HuH-7.5 (cell line): ENCODE results near the gene SPDYA.
"Not testable (repeated sequence)": the region's sequence is repeated elsewhere in the genome, so short reads cannot be mapped to it uniquely, and the experiment has no call there.

Experiments
- DNase-seq: peaks from one replicate; pipeline ENCODE4 v3.0.0; 2011; ENCODE audit warnings: low spot score

SPDYA gene

DNA sequence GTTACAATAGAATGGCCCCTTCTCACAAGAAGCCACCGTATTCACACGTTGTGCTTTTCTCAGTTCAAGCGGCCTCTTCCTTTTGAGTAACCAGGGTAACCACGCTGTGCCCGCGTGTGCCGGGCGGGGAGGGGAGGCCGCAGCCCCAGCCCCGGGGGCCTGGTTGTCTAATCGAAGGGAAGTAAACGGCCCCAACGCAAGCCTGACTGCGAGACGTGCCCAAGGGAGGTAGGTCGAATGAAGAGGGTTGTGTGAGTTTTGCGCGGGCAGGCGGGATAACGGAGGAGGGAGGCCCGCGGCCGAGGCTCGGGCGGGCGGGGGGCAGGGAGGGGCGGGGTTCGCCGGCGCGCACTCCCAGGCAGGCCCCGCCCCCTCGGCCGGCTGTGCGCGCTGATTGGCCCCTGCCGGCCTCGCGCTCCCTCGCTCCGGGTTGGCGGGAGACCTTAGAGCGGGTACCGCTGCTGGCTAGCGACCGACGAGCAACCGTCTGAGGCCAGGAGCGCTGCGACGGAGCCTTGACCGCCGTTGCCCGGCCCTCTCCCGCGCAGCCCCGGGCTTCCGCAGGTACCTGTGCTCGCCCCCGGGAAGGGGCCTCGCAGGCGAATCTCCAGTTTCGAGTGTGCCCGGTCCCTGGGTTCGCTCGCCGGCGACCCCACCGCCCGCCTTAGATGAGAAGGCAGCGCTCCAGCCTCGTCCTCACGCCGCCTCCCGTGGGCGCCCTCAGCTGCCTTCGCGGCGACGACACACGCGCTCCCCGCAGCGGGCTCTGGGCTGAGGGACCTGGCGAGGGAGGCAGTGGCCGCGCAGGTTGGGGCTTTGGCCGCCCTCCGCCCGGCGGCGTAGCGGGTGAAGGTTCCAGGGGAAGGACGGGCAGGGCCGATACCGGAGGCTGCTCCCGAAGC, at the start of gene SPDYA:
Gene SPDYA, plus strand, starts transcription at position 451 of the 902 bp plus-strand sequence. CDS start 5,181 bp downstream, outside the sequence.
- peak; percentile 18 for DNase-seq

DNA sequence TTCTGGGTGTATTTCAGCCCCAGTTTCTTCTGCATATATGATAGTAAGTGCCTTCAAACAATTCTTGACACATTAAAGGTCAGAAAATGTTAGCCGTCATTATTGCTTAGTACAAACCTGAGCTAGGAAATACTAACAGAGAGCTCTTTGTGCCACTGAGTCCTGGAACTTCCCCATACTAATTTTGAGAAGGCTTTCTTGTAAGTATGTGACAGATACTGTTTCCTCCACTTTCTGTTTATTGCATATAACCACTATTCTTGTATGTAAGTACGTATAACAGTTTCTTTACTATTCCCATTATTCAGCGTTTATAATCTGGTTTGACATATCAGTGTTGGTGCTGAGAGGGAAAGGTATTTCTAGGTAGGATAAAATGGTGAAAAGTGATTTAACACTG, 49.2 kb upstream of the SPDYA start:
- DNase-seq = no peak

DNA sequence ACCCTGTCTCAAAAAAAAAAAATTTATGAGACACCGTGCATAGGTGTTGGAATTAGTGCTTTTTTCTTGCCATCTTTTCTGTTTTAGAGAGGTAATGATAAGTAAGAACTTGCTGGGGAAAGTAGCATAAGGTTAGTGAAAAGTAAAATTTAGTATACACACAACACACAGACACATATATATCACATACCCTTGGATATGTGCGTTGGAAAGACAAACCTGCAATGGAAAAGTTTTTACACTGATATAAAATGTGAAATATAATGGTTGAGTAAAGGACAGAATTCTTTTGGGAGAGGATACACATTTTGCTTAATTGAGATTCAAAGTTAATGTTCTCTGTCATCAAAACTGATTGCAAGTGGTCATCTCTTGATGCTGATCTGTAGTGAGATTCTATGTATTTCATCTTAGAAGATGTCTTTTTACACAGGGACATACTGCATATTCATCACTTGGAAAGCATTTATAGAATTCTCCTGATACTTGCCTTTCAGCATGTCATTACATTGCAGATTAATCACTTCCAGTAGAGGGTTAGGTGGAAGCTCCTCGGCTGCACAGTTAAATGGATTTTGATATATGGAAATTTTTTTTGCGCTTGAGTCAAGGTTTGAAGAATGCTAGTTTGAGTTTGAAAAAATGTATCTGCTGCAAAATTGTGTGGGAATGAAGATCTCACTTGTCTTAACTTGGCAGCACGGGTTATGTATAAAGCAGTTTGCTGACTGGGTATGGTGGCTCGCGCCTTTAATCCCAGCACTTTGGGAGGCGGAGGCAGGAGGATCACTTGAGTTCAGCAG, 45.5 kb upstream of the SPDYA start:
- DNase-seq = no peak

GRCh38 chr2:28766070-28766469, 44.6 kb upstream of the SPDYA start:
- no peak for DNase-seq

GRCh38 chr2:28767337-28767736, 43.3 kb upstream of the SPDYA start:
- DNase-seq = no peak

GRCh38 chr2:28768422-28768821, 42.2 kb upstream of the SPDYA start:
- no peak for DNase-seq

GRCh38 chr2:28768952-28769351, 41.7 kb upstream of the SPDYA start:
- DNase-seq = no peak

DNA sequence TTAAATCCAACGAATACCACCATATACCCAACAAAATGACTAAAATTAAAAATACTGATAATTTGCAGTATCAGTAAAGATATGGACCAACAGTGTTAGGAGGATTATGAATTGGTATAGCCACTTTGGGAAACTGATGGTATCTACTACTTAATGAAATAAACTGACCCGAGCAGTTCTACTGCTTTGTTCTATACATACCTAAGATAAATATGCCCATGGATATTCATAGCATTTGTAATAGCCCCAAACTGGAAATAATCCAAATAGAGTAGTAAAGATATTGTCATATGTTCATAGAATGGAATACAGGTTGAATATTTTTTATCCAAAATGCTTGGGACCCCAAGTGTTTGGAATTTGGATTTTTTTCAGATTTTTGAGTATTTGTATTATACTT, 38.3 kb upstream of the SPDYA start:
- DNase-seq = no peak

GRCh38 chr2:28776471-28776870, 34.2 kb upstream of the SPDYA start:
- no peak for DNase-seq

DNA sequence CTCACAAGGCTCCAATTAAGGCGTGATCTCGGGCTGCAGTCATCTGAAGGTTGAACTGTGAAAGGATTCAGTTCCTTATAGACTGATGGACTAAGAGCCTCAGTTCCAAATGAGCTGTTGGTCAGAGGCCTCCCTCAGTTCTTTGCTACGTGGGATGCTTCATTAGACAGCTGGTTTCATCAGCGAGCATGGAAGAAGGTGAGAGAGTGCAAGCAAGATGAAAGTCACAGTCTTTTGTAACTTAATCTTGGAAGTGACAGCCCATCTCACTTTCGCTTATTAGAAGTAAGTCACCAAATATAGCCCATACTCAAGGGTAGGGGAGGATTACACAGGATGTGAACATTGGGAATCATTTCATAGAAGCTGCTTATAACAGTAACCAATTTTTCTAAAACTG, 32.2 kb upstream of the SPDYA start:
- no peak for DNase-seq

- no peak for DNase-seq
Measured at GRCh38 chr2:28779001-28779400, 31.6 kb upstream of the SPDYA start.

- DNase-seq = no peak
Measured at GRCh38 chr2:28780496-28780895, 30.1 kb upstream of the SPDYA start.

GRCh38 chr2:28782423-28782822, 28.2 kb upstream of the SPDYA start:
- DNase-seq = no peak

- not testable (repeated sequence) for DNase-seq
Measured at GRCh38 chr2:28784570-28784969, 26.1 kb upstream of the SPDYA start.

DNA sequence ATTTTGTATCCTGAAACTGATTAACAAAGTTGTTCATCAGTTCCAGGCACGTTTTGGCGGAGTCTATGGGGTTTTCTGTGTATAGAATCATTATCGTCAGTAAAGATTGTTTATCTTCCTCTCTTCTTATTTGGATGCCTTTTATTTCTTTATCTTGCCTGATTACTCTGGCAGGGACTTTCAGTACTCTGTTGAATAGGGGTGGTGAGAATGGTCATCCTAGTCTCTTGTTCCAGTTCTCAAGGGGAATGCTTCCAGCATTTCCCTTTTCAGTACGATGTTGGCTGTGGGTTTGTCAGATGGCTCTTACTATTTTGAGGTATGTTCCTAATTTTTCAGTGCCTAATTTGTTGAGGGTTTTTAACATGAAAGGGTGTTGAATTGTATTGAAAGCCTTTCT, 14.0 kb upstream of the SPDYA start:
- DNase-seq = no peak

- DNase-seq = no peak
Measured at GRCh38 chr2:28801726-28802125, 8.9 kb upstream of the SPDYA start.

DNA sequence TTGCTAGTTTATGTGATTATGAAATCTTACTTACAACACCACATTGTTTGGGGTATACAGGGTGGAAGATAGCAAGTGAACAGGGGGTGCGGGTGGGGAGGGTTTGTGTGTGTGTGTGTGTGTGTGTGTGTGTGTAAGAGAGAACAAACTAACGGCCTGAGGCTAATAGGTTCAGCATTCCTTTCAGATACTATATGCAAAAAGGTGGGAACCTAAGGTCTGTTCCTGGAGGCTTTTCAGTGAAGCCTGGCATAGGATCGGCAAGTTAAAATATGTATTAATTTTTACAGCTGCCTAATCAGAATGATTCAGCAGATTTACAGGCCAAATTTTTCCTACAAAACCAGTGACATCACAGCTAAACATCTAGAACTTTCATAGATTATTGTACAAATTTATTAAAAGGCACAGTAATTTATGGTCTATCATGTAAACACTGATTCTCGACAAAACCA, 7.6 kb upstream of the SPDYA start:
- DNase-seq = no peak

DNA sequence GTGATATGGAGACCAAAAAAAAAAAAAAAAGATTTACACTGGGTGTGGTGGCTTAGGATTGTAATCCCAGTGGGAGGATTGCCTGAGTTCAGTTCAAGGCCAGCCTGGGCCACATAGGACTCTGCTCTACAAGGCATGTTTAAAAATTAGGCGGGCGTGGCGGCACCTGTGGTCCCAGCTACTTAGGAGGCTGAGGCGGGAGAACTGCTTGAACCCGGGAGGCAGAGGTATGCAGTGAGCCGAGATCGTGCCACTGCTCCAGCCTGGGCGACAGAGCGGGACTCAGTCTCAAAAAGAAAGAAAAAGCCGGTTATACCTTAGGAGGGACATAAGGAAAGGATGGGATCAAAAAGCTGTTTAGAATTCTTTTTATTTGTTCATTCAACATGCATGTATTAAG, 707 bp upstream of the SPDYA start:
- no peak for DNase-seq

DNA sequence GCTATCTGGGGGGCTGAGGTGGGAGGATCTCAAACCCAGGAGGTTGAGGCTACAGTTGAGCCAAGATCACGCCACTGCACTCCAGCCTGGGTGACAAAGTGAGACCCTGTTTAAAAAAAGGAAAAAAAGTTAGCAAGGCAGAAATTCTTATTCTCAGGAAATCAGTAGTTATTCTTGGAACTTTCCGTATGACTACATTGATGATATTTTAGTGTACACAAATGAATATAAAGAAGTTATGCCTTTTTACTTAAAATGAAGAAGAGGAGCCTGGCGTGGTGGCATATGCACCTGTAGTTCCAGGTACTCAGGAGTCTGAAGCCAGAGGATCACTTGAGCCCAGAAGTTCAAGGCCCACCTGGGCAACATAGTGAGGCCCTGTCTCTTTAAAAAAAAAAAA, 7.4 kb downstream of the SPDYA start:
- no peak for DNase-seq

DNA sequence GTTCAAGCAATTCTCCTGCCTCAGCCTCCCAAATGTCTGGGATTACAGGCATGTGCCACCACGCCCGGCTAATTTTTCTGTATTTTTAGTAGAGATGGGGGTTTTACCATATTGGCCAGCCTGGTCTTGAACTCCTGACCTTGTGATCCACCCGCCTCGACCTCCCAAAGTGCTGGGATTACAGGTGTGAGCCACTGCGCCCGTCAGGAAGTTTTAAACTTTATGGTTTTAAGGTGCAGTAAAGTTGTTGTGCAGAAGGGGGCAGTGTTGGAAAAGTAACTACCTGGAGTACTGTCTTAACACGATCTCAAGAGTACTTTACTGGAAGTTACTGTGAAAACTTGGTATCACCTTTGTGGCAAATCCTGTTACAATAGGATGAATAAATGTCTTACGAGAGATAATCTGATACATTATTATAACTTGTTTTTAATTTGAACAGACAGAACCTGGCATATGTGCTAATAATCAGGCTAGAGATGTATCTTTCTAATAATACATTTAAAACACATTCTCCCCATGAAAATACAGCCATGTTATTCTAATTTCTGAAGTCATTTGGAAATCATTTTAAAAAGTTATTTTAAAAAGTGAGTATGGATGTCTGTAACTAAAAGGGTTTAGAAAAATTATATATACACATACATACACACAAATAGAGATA, 10.8 kb downstream of the SPDYA start:
- peak; percentile 18 for DNase-seq

DNA sequence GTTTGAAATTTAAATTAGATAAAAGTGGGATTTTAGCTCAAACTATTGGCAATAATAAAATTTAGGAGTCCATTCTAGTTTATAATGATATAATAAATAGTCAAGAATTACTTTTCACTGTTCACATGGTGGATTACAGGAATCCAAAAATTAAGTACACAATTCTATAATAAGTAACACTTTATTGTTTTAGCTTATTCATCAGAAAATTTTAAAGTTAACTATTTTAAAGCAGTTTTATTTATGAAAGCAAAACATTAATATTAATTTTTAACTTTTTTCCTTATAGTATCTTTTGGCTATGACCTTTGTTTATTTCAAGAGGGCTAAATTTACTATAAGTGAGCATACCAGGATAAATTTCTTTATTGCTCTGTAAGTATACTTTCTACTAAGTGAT, 11.4 kb downstream of the SPDYA start:
- DNase-seq = no peak

- no peak for DNase-seq
Measured at GRCh38 chr2:28824207-28824606, 13.6 kb downstream of the SPDYA start.

DNA sequence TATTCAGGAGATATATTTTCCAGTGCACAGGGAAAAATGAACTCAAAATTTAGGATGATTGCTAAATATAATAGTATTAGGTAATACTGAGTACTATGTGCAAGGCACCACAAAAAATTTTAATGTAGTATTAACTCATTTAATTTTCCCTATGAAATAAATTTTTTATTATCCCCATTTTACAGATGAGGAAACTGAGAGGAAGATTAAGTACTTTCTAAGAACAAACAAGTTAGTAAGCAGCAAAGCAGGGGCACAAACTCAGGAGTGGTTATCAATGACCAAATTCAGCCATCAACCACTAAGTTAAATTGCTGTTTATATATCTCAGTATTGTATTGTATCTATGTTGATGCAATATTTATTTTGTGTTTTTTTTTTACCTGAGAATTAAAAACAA, 14.2 kb downstream of the SPDYA start:
- no peak for DNase-seq
